ENCODE measurements around the gene CAPN14.

The CAPN14 gene

DNA sequence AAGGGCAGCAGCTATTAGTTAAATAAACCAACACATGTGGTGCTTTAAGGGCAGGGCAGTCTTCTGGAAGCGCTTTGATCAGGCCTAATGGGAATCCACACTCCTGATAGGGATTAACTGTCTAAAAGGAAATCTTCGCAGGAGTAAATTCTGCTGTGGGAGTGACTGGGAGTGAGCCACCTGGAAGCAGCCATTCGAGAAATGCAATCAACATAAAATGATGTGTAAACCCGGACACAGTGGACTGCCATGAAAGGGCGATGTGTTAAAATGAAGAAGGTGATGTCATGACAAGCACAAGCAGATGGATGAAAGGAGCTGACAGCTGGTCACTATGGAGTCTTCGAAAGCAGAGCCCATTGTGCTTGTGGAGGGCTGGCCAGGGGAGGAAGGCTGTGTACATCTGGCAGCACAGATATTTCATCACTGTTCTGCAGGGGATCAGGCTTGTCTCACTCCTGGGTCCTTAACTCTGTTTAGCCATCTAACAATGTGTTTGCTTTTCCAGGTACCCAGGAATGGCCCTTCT lies 54.2 kb downstream of the CAPN14 start:
- CTCF ChIA-PET = interaction anchor here (0.7 kb wide), 1 partner anchor 293 kb away, joined by 3 read pairs; no protein-coding TSS in a partner anchor
- H3K27ac ChIP-seq = no peak overlapping the region
- no peak for DNase-seq (ENCODE audit: low spot score)
- TF ChIP-seq, protein P1, sequence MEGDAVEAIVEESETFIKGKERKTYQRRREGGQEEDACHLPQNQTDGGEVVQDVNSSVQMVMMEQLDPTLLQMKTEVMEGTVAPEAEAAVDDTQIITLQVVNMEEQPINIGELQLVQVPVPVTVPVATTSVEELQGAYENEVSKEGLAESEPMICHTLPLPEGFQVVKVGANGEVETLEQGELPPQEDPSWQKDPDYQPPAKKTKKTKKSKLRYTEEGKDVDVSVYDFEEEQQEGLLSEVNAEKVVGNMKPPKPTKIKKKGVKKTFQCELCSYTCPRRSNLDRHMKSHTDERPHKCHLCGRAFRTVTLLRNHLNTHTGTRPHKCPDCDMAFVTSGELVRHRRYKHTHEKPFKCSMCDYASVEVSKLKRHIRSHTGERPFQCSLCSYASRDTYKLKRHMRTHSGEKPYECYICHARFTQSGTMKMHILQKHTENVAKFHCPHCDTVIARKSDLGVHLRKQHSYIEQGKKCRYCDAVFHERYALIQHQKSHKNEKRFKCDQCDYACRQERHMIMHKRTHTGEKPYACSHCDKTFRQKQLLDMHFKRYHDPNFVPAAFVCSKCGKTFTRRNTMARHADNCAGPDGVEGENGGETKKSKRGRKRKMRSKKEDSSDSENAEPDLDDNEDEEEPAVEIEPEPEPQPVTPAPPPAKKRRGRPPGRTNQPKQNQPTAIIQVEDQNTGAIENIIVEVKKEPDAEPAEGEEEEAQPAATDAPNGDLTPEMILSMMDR (conservative IDR thresholded peaks at IDR 0.05; ENCODE audit: low read depth) = no peak
- POLR2A ChIA-PET (ENCODE audit: low non-redundant PET) = no interaction called here

DNA sequence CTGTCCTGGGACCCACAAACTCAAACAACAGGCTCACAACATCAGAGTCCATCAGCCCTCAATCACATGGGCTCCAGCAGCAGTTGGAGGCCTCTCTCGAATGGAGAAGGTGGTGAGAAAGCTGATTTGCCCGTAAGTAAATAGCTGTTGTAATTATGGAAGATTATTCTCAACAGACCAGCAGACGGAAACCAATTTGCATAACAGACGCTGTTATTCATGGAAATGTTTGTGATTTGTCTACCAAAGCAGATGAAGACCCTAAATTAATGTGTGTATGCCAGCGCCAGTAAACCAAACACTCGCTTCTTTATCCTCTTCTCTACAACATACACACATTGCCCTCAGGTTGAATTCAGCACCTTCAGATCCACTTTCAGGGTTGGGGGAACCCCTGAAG lies 55.7 kb downstream of the CAPN14 start:
- H3K27ac ChIP-seq = no peak overlapping the region
- DNase-seq (ENCODE audit: low spot score) = no peak
- CTCF ChIA-PET = interaction anchor here (0.6 kb wide), 1 partner anchor 350 kb away, joined by 4 read pairs; no protein-coding TSS in a partner anchor
- POLR2A ChIA-PET (ENCODE audit: low non-redundant PET) = no interaction called here
- TF ChIP-seq, protein P1 (conservative IDR thresholded peaks at IDR 0.05; ENCODE audit: low read depth) = no peak

DNA sequence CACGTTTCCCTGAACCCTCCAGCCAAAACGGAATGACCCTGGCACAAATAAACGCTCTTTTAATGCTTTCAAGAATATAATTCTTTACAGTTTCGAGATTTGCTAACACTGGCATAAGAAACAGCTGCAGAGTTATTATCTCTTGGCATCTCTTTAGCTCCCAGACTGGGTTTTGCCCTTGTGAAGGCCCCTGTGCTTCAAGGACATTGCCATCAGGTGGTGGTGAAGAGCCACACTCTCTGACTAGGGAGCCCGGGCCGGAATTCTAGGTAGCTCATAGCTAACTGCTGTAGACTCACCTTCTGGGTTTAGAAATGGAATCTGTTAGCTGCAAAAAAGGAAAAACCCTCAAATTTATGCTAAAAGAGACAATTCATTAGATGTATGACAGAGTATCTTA lies 65.8 kb downstream of the CAPN14 start:
- TF ChIP-seq, protein P1 (conservative IDR thresholded peaks at IDR 0.05; ENCODE audit: low read depth) = no peak
- no peak for DNase-seq (ENCODE audit: low spot score)
- POLR2A ChIA-PET (ENCODE audit: low non-redundant PET) = no interaction called here
- no peak overlapping the region for H3K27ac ChIP-seq
- CTCF ChIA-PET = interaction anchor here (0.6 to 1.4 kb wide), 4 partner anchors 10 to 437 kb away, joined by 3 to 7 read pairs (median 4); partner anchors contain the start of gene GALNT14

DNA sequence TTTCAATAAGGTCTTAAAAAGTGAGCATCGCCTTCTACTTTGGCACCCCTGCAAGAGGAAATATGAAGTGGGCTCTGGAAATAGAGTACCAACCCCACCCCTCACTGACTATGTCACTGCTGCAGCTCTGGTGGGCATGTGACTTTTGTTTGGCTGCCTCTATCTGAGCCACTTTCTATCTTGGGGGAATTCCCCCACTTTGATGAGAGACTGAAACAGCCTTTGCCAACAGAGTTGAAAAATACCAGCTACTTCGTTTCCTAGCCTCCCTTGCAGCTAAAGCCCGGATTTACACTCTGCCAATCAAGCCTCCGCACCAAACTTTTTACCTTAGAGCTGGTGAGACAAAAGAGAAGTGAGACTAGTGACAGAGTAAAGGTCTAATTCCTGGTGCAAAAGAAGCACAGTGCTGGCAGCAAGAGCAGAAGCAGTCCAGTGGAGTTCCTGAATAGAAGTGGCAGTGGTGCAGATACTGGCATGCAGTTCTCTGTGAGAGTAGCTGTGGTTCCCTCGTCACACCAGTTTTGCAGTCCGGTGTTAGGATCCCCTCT lies 67.1 kb downstream of the CAPN14 start:
- POLR2A ChIA-PET (ENCODE audit: low non-redundant PET) = no interaction called here
- TF ChIP-seq, protein P1 (conservative IDR thresholded peaks at IDR 0.05; ENCODE audit: low read depth) = no peak
- H3K27ac ChIP-seq = no peak overlapping the region
- CTCF ChIA-PET = interaction anchor here (0.7 to 0.8 kb wide), 2 partner anchors 12 to 19 kb away, joined by 3 read pairs; no protein-coding TSS in a partner anchor
- no peak for DNase-seq (ENCODE audit: low spot score)

DNA sequence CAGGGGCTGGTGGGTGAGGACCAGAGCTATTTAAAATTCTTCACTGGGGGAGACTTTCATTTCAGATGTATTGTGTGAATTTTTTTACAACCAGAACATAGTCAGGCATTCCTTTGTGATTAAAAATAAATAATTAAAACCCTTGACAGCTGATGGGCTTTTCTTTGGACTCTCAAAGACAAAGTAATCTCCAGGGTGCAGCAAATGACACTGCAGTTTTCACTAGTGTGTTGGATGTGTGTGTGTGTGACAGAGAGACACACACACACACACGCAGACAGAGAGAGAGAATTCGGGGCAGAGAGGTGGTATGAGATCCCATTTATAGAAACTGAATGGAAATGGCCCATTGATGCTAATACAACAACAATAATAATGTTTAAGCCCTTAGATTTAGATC lies 68.8 kb downstream of the CAPN14 start:
- no peak for DNase-seq (ENCODE audit: low spot score)
- no peak overlapping the region for H3K27ac ChIP-seq
- POLR2A ChIA-PET (ENCODE audit: low non-redundant PET) = no interaction called here
- CTCF ChIA-PET = interaction anchor here (0.6 kb wide), 1 partner anchor 183 kb away, joined by 3 read pairs; no protein-coding TSS in a partner anchor
- TF ChIP-seq, protein P1 (conservative IDR thresholded peaks at IDR 0.05; ENCODE audit: low read depth) = no peak

DNA sequence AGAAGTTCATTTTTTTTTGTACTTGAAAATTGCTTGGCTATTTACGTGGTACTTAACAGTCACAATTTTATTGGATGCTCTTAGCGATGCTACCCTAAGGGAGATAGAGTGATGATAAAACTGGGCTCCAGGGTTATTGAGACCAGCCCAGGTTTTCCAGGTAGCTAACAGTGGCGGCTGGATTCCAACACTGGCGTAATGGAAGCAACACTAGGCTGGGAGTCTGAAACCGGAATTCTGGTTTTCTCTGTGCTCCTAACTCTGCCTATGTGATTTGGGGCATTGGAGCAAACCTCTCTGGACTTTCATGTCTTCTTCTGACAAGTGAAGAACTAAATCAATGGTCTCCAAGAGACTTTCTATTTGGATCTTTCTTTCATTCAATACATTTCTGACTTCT lies 69.7 kb downstream of the CAPN14 start:
- H3K27ac ChIP-seq = no peak overlapping the region
- no peak for DNase-seq (ENCODE audit: low spot score)
- TF ChIP-seq, protein P1 (conservative IDR thresholded peaks at IDR 0.05; ENCODE audit: low read depth) = no peak
- ChIA-PET CTCF (no interaction called here), POLR2A (ENCODE audit: low non-redundant PET) (no interaction called here)
